HFF-Myc (cell line): ENCODE measurements around the gene VDR.

Source experiments
- DNase-seq: peaks from one replicate; pipeline ENCODE4 v3.0.0-alpha.2; 2011; ENCODE audit warnings: low read depth; ENCODE audit errors: extremely low read depth
- H3K4me3 ChIP-seq: replicated peaks from 2 replicates; pipeline ENCODE4 v1.5.1; 2011; ENCODE audit warnings: low read depth, mild to moderate bottlenecking, control low read depth, low read length
- CTCF ChIP-seq: IDR thresholded peaks from 2 replicates; pipeline ENCODE4 v1.5.1; 2012; ENCODE audit warnings: mild to moderate bottlenecking, low read depth, low read length, control low read depth; ENCODE audit errors: missing control alignments

Gene VDR

DNA sequence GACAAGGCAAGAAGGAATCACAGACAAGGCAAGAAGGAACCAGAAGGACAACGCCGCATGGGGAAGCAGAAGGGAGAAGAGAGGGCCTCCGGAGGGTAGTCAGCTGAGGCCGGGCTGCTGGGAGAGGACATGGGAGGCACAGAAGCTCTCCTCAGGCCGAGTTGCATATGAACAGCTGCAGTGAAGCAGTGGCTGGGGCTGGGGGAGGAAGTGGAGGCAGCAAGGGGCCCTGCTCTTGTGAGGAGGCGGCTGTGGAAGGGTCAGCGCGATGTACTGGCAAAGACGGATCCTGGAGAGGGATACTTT lies 36.6 kb upstream of the VDR start:
- DNase-seq = no peak
- H3K4me3 ChIP-seq = no peak overlapping the region
- TF ChIP-seq CTCF = no peak

DNA sequence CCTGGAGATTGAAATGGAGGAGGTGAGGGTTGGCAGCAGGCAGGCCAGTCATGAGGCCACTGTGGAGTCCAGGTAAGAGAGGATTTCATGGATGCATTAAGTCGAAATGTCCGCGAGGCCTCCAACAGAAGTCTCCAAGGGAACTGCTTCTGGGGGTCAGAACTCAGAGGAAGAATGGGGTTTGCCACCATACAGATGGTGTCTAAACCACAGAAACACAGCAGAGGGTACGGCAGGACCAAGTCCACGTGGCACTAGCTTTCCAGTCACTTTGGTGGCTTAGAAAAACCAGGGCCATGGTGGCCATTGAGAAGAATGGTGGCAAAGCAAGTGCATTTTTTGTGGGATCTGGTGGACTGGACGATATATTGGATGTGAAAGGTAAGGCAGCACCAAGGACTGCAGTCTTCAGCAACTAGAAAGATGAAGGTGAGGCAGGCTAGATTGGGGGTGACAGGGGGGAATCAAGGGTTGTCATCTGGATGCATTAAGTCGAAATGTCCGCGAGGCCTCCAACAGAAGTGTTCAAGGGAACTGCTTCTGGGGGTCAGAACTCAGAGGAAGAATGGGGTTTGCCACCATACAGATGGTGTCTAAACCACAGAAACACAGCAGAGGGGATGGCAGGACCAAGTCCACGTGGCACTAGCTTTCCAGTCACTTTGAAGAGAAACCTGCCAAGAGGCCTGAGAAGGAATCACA lies 36.1 kb upstream of the VDR start:
- DNase-seq = no peak
- H3K4me3 ChIP-seq = no peak overlapping the region
- TF ChIP-seq CTCF = no peak

- no peak for TF ChIP-seq CTCF
- no peak for DNase-seq
- no peak overlapping the region for H3K4me3 ChIP-seq
These were observed 34.3 kb upstream of the VDR start for GRCh38 chr12:47939009-47939601.

DNA sequence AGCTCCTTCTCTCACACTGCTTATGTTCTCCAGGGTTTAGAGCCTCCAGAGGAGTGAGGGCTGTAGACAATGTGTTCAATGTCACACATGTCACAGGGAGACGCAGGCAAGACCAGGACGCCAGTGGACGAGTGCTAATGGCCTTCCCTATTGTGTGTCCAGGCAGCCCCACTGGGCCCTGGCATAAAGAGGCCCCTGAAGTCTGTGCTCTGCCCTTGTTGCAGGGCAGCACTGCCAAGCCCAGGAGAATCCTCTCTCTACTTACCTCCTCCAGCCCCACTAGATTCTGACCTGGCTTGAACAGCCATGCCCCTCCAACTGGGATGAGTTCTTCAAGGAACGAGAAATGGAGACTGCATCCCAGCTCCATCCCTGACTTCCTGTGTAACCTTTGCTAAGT lies 33.8 kb upstream of the VDR start:
- no peak for TF ChIP-seq CTCF
- H3K4me3 ChIP-seq = no peak overlapping the region
- DNase-seq = no peak

DNA sequence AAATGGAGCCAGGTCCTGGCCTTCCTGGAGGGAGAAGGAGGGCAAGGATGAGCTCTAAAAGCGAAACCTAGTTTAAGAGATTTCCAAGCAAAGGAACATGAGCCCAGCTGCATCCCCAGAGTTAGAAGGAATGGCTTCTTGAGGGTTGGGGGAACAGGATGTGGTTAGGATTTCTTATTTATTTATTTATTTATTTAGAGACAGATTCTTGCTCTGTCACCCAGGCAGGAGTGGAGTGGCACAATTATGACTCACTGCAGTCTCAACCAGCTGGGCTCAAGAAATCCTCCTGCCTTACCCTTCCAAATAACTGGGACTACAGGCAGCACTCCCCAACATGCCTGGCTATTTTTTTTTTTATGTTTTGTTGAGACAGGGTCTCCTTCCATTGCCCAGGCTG lies 33.3 kb upstream of the VDR start:
- no peak for TF ChIP-seq CTCF
- no peak overlapping the region for H3K4me3 ChIP-seq
- peak; percentile 39 for DNase-seq

DNA sequence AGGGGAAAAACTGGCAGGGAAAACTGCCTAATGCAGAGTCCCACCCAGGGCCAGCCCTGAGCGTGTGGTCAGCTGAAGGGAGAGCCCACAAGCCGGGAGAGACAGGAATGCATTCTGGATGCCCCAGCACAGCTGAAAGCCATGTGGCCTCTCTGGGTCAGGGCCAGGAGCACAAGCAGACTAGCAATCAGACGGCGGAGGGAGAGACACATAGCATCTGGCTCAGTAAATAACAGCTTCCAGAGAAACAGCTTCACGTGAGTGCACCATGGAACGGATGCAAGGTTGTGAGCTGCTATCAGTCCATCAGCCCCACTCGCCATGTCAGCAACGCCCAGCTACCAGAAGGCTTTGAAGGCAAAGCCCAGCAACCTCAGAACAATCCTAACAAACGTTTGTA lies 30.4 kb upstream of the VDR start:
- no peak for TF ChIP-seq CTCF
- peak; percentile 86 for DNase-seq
- no peak overlapping the region for H3K4me3 ChIP-seq

GRCh38 chr12:47931187-47931586 lies 26.4 kb upstream of the VDR start:
- TF ChIP-seq CTCF = no peak
- no peak overlapping the region for H3K4me3 ChIP-seq
- no peak for DNase-seq
